ENCODE results near the gene GPR108. TPM values are rescaled to one million over a fixed set of nuclear protein-coding genes. Genes with fewer than 3 reads are reported as not detected.

Gene GPR108
- total RNA-seq, 2 experiments from 2014 or later, result 34.5 to 36.6 TPM

DNA sequence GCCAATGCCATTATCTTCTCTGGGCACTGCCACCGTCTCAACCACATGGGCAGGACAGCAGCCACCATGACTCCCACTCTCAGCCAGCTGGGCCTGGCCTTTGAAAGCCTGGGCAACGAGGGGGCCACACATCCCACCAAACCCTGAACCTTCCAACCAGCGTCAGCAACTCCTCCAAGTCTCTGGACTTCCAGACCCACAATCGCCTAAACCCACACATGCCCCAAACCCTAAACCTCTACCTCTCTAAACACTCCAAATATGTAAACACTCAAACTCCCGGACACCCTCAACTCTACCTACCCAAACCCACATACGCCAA, 17.9 kb downstream of the GPR108 start:
- ATAC-seq (ENCODE audit: poor library complexity) (no peak), DNase-seq (no peak)
- CTCF ChIA-PET, result no interaction called here
- H3K4me1 ChIP-seq (ENCODE audit: insufficient read depth, low read length), result peaks cover 8% of the 10 kb centered on the region
- no peak overlapping the region for H3K4me3 Mint-ChIP-seq
- H3K27me3 Mint-ChIP-seq, result peaks cover 4% of the 10 kb centered on the region
- no peaks in the 10 kb centered on the region for H3K27me3 ChIP-seq (ENCODE audit: control insufficient read depth in 1 of 2, insufficient read depth in 2 of 2, low read length in 2 of 2)
- no peaks in the 10 kb centered on the region for H3K9me3 ChIP-seq (ENCODE audit: control insufficient read depth in 1 of 2, insufficient read depth in 1 of 2, low read length in 2 of 2)
- H3K9me3 Mint-ChIP-seq, result no peaks in the 10 kb centered on the region
- no peaks in the 10 kb centered on the region for H3K36me3 Mint-ChIP-seq (ENCODE audit: low read depth)
- no peaks in the 10 kb centered on the region for H3K36me3 ChIP-seq (ENCODE audit: insufficient read depth, low read length)
- H3K4me3 ChIP-seq (ENCODE audit: low read length), result no peak overlapping the region
- TF ChIP-seq, protein P1, sequence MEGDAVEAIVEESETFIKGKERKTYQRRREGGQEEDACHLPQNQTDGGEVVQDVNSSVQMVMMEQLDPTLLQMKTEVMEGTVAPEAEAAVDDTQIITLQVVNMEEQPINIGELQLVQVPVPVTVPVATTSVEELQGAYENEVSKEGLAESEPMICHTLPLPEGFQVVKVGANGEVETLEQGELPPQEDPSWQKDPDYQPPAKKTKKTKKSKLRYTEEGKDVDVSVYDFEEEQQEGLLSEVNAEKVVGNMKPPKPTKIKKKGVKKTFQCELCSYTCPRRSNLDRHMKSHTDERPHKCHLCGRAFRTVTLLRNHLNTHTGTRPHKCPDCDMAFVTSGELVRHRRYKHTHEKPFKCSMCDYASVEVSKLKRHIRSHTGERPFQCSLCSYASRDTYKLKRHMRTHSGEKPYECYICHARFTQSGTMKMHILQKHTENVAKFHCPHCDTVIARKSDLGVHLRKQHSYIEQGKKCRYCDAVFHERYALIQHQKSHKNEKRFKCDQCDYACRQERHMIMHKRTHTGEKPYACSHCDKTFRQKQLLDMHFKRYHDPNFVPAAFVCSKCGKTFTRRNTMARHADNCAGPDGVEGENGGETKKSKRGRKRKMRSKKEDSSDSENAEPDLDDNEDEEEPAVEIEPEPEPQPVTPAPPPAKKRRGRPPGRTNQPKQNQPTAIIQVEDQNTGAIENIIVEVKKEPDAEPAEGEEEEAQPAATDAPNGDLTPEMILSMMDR (IDR thresholded peaks at IDR 0.05), result no peak
- H3K27ac ChIP-seq (ENCODE audit: low read depth in 1 of 2, low read length in 2 of 2), result no peak overlapping the region
- POLR2A ChIA-PET, result no interaction called here
- peaks cover 8% of the 10 kb centered on the region for H3K4me1 Mint-ChIP-seq (ENCODE audit: low read depth)
- intact Hi-C loops (cut with DNase I, micrococcal nuclease), result loop anchor here in 1 of 2 experiments (5.0 kb wide), 1 partner anchor 37 kb away; no protein-coding TSS in a partner anchor
- H3K27ac Mint-ChIP-seq, result no peak overlapping the region

DNA sequence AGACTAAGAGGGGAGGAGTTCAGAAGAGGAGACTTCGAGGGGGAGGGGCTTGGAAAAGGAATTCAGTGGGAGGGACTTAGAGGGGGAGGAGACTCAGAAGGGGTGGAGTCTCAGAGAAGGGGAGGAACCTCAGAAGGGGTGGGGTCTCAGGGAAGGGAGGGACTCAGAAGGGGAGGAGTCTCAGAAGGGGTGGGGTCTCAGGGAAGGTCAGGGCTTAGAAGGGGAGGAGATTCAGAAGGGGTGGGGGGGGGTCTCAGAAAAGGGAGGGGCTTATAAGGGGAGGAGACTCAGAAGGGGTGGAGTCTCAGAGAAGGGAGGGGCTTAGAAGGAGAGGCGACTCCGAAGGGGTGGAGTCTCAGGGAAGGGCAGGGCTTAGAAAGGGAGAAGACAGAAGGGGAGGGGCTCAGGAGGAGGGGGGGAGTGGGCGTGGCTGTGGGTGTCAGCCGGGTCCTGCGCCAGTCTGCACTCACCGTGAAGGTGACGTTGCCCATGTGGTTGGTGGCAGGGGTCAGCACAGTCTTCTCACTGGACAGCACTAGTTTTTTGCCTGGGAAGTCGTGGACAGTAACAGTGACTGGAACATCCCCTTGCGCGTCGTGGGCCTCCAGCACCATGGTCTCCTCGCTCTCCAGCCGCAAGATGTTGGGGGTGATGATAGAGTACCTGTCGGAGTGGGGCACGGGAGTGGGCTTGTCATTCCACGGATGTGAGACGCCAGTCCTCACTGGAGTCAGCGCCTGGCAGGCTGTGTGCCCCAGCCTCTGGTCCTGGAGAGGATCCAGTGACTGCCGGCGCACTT, 18.4 kb downstream of the GPR108 start:
- peaks cover 8% of the 10 kb centered on the region for H3K4me1 Mint-ChIP-seq (ENCODE audit: low read depth)
- peaks cover 4% of the 10 kb centered on the region for H3K27me3 Mint-ChIP-seq
- no peak overlapping the region for H3K27ac Mint-ChIP-seq
- ChIA-PET CTCF (no interaction called here), POLR2A (no interaction called here)
- H3K27me3 ChIP-seq (ENCODE audit: control insufficient read depth in 1 of 2, insufficient read depth in 2 of 2, low read length in 2 of 2), result no peaks in the 10 kb centered on the region
- intact Hi-C loops (cut with DNase I, micrococcal nuclease), result loop anchor here in 1 of 2 experiments (5.0 kb wide), 1 partner anchor 37 kb away; no protein-coding TSS in a partner anchor
- peaks cover 8% of the 10 kb centered on the region for H3K4me1 ChIP-seq (ENCODE audit: insufficient read depth, low read length)
- no peaks in the 10 kb centered on the region for H3K9me3 ChIP-seq (ENCODE audit: control insufficient read depth in 1 of 2, insufficient read depth in 1 of 2, low read length in 2 of 2)
- H3K36me3 ChIP-seq (ENCODE audit: insufficient read depth, low read length), result no peaks in the 10 kb centered on the region
- peak; percentile 89 for ATAC-seq (ENCODE audit: poor library complexity)
- H3K36me3 Mint-ChIP-seq (ENCODE audit: low read depth), result no peaks in the 10 kb centered on the region
- DNase-seq, result peak in 3 of 14 experiments; percentile 31 to 75 (median 63)
- H3K4me3 Mint-ChIP-seq, result no peak overlapping the region
- no peak overlapping the region for H3K27ac ChIP-seq (ENCODE audit: low read depth in 1 of 2, low read length in 2 of 2)
- no peaks in the 10 kb centered on the region for H3K9me3 Mint-ChIP-seq
- H3K4me3 ChIP-seq (ENCODE audit: low read length), result no peak overlapping the region
- TF ChIP-seq, protein P1 (IDR thresholded peaks at IDR 0.05), result no peak

DNA sequence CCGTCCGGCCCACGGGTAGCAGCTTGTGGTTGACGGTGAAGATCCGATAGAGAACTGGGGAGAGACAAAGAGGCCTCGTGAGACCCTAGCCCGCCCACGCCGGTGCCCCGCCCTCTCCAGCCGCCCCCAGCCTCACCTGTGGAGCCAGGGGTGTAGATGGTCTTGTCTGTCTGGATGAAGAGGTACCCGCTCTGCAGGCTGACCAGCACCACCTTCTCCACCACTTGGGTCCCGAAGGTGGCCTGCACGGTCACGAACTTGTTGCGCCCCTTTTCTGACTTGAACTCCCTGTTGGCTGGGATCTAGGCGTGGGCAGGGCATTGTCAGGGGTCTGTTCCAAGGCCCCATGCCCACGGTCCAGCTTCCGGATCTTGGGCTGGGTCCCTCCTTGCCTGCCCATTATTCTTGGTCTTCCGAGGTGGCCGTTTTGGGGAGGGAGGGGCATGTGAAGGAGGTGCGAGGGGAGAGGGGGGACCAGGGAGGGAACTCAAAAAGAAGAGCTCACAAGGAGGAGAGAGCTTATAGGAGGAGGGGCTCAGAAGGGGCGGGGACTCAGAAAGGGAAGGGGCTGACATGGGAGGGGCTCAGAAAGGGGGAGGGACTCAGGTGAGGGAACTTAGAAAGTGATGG, 19.2 kb downstream of the GPR108 start:
- peaks cover 4% of the 10 kb centered on the region for H3K27me3 Mint-ChIP-seq
- DNase-seq (no peak), ATAC-seq (ENCODE audit: poor library complexity) (no peak)
- TF ChIP-seq, protein P1 (IDR thresholded peaks at IDR 0.05), result no peak
- Histone ChIP-seq H3K9me3 (ENCODE audit: control insufficient read depth in 1 of 2, insufficient read depth in 1 of 2, low read length in 2 of 2) (no peaks in the 10 kb centered on the region), H3K4me3 (ENCODE audit: low read length) (no peak overlapping the region), H3K27me3 (ENCODE audit: control insufficient read depth in 1 of 2, insufficient read depth in 2 of 2, low read length in 2 of 2) (no peaks in the 10 kb centered on the region), H3K27ac (ENCODE audit: low read depth in 1 of 2, low read length in 2 of 2) (no peak overlapping the region), H3K36me3 (ENCODE audit: insufficient read depth, low read length) (no peaks in the 10 kb centered on the region), H3K4me1 (ENCODE audit: insufficient read depth, low read length) (peaks cover 3% of the 10 kb centered on the region)
- intact Hi-C loops (cut with DNase I, micrococcal nuclease), result loop anchor here in 1 of 2 experiments (5.0 kb wide), 1 partner anchor 36 kb away; no protein-coding TSS in a partner anchor
- H3K36me3 Mint-ChIP-seq (ENCODE audit: low read depth), result no peaks in the 10 kb centered on the region
- ChIA-PET POLR2A (no interaction called here), CTCF (no interaction called here)
- no peaks in the 10 kb centered on the region for H3K9me3 Mint-ChIP-seq
- peaks cover 4% of the 10 kb centered on the region for H3K4me1 Mint-ChIP-seq (ENCODE audit: low read depth)
- H3K4me3 Mint-ChIP-seq, result no peak overlapping the region
- H3K27ac Mint-ChIP-seq, result no peak overlapping the region

All from CD4-positive, alpha-beta T cell (primary cell).